Calu3 (cell line): ENCODE results near the gene IMMP2L. TPM values are rescaled to one million over a fixed set of nuclear protein-coding genes. Genes with fewer than 3 reads are reported as not detected.

ENCODE experiments used
- BruUV-seq: library from RNA; stranded (reverse); fragments of 400-500 nt; replicated peaks from 2 replicates; lab custom pipeline; 2021; lab: Mats Ljungman, UMichigan
- CTCF ChIA-PET: fragments of 300-600 bp; sonication (Branson Sonifier 250); formaldehyde crosslinking; loops from one replicate; lab custom pipeline; 2022; ENCODE audit warnings: antibody characterized with exemption; lab: Charles Lee
- DNase-seq: peaks from one replicate; pipeline ENCODE4 v3.0.0; 2022
- H3K27ac Mint-ChIP-seq: one replicate; pipeline ENCODE4 v1.8.0; 2022; ENCODE audit warnings: mixed read lengths; ENCODE audit not compliant: unreplicated experiment
- H3K27me3 Mint-ChIP-seq: one replicate; pipeline ENCODE4 v1.8.0; 2022; ENCODE audit warnings: mixed read lengths; ENCODE audit not compliant: unreplicated experiment
- H3K36me3 Mint-ChIP-seq: one replicate; pipeline ENCODE4 v1.8.0; 2022; ENCODE audit warnings: mild to moderate bottlenecking, moderate library complexity, mixed read lengths; ENCODE audit not compliant: insufficient read depth, unreplicated experiment
- H3K4me1 Mint-ChIP-seq: one replicate; pipeline ENCODE4 v1.8.0; 2022; ENCODE audit warnings: mild to moderate bottlenecking, low read depth, mixed read lengths; ENCODE audit not compliant: unreplicated experiment
- H3K4me3 Mint-ChIP-seq: one replicate; pipeline ENCODE4 v1.8.0; 2022; ENCODE audit warnings: mild to moderate bottlenecking, low read depth, moderate library complexity, mixed read lengths; ENCODE audit not compliant: unreplicated experiment
- H3K9me3 Mint-ChIP-seq: one replicate; pipeline ENCODE4 v1.8.0; 2022; ENCODE audit warnings: low read depth, mixed read lengths; ENCODE audit not compliant: unreplicated experiment
- intact Hi-C: fragments of 100-400 bp; cut with micrococcal nuclease; formaldehyde crosslinking; loops from one replicate; pipeline ENCODE4 v1.10.0; 2022; ENCODE audit not compliant: unreplicated experiment
- total RNA-seq: library from RNA; stranded (reverse); gene quantifications from 2 replicates; pipeline ENCODE4 v1.2.3, GENCODE V29; 2022
- TF ChIP-seq, protein P1 (sequence below): fragments of 200-600 bp; IDR thresholded peaks from one replicate; pipeline ENCODE4 v1.8.0; 2022; ENCODE audit warnings: antibody characterized with exemption; ENCODE audit not compliant: unreplicated experiment

Gene IMMP2L
- total RNA-seq, 1 experiment from 2014 or later, result 28.6 TPM

DNA sequence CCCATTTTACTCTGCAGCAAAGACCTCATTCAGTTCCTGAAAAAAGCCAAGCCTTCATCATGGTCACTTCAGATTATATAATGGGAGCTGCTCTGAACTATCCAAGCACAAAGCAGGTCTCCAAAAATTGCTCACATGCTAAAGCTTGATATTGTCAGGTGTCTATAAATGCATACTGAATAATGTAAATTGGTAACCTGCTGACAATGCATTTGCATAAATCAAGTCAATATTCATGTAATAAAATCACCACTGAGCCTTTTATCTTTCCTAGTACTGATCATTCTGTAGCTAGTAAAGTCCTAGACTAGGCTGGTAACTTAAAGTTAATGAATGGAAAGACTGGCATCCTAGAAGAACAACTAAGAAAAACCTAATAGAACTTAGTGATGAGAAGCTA is 188.3 kb downstream of the IMMP2L start:
- CTCF ChIA-PET, result interaction anchor here (0.5 kb wide), 1 partner anchor 920 kb away, joined by 4 read pairs; no protein-coding TSS in a partner anchor
- H3K27me3 Mint-ChIP-seq, result no peaks in the 10 kb centered on the region
- H3K4me1 Mint-ChIP-seq, result no peaks in the 10 kb centered on the region
- H3K4me3 Mint-ChIP-seq, result no peak overlapping the region
- no TSS peak for BruUV-seq
- no peak overlapping the region for H3K27ac Mint-ChIP-seq
- TF ChIP-seq, protein P1, sequence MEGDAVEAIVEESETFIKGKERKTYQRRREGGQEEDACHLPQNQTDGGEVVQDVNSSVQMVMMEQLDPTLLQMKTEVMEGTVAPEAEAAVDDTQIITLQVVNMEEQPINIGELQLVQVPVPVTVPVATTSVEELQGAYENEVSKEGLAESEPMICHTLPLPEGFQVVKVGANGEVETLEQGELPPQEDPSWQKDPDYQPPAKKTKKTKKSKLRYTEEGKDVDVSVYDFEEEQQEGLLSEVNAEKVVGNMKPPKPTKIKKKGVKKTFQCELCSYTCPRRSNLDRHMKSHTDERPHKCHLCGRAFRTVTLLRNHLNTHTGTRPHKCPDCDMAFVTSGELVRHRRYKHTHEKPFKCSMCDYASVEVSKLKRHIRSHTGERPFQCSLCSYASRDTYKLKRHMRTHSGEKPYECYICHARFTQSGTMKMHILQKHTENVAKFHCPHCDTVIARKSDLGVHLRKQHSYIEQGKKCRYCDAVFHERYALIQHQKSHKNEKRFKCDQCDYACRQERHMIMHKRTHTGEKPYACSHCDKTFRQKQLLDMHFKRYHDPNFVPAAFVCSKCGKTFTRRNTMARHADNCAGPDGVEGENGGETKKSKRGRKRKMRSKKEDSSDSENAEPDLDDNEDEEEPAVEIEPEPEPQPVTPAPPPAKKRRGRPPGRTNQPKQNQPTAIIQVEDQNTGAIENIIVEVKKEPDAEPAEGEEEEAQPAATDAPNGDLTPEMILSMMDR, result no peak
- intact Hi-C loops, result no loop called here
- no peaks in the 10 kb centered on the region for H3K36me3 Mint-ChIP-seq
- H3K9me3 Mint-ChIP-seq, result no peaks in the 10 kb centered on the region
- no peak for DNase-seq

DNA sequence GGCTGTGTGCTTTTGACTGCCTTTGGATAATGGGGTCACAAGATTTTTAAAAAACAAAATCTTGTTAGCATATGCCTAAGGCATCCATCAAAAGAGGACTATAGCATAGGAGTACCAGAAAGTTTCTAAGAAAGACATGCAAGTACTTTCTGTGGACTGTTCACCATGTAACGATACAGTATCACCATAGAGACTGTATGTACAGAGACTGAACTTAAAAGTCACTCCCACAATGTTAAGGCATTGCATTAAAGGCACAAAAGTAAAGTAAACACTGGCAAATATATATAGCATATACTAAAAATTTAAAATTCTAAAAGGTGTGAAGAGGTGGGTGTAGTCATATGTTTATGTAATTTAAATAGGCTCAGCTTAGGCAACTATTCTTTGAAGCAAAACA is 190.9 kb downstream of the IMMP2L start:
- H3K4me1 Mint-ChIP-seq, result no peaks in the 10 kb centered on the region
- H3K9me3 Mint-ChIP-seq, result no peaks in the 10 kb centered on the region
- H3K4me3 Mint-ChIP-seq, result no peak overlapping the region
- no peak overlapping the region for H3K27ac Mint-ChIP-seq
- no peaks in the 10 kb centered on the region for H3K36me3 Mint-ChIP-seq
- BruUV-seq, result no TSS peak
- no peaks in the 10 kb centered on the region for H3K27me3 Mint-ChIP-seq
- TF ChIP-seq, protein P1, result no peak
- CTCF ChIA-PET, result no interaction called here
- intact Hi-C loops, result no loop called here
- DNase-seq, result no peak

DNA sequence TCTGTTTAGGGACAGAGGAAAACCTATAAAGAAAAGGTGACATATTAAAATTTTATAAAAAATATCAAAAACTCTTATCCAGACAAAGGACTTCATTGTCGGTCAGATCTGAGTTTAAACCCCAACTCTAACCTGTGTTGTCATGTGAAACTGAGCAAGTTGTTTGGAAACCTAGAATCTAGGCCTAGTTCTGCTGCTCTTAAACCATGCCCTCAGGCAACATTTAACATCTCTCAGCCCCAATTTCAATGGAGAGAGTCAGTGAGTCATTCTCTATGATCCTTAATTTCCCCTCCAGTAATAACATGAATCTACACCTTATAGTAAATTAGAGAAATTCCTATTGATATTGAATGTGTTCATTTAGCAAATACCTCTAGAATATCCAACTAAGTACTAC is 192.3 kb downstream of the IMMP2L start:
- CTCF ChIA-PET, result no interaction called here
- Mint-ChIP-seq H3K4me1 (no peaks in the 10 kb centered on the region), H3K27me3 (no peaks in the 10 kb centered on the region), H3K9me3 (no peaks in the 10 kb centered on the region), H3K4me3 (no peak overlapping the region), H3K36me3 (no peaks in the 10 kb centered on the region), H3K27ac (no peak overlapping the region)
- BruUV-seq, result no TSS peak
- TF ChIP-seq, protein P1, result no peak
- intact Hi-C loops, result no loop called here
- no peak for DNase-seq

DNA sequence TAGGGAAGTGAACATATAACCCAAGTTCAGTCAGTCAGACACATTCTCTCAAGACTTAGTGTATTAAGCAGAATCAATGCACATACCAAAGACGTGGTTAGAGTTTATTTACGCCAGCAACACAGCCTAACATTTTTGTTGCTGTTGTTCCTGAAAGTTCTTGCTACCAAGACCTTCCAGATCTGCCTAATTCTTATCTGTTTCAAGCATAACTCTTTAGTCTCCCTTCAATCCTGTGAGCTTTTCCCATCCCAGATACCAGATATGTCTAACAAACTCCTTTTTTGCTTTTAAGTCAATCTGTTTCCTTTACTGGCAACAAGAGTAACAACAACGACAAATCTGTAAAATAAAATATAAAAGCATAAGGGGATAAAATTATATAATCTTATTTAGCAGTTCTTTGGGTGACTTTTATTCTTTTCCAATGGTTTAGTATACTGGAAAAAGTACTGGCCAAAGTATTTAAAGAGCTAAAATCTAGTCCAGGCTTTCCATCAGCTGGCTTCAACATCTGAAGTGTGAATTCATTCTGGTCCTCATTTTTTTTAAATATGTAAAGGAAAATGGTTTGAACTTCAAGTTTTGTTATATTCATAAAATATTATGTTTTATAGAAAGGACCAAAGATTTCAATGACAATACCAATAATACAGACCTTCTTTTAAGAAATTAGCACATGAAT is 193.8 kb downstream of the IMMP2L start:
- H3K36me3 Mint-ChIP-seq, result no peaks in the 10 kb centered on the region

More for the DNA sequence above, 193.8 kb downstream of the IMMP2L start:
- H3K9me3 Mint-ChIP-seq, result no peaks in the 10 kb centered on the region
- CTCF ChIA-PET, result no interaction called here
- H3K27me3 Mint-ChIP-seq, result no peaks in the 10 kb centered on the region
- TF ChIP-seq, protein P1, result no peak
- BruUV-seq, result no TSS peak
- DNase-seq, result no peak
- intact Hi-C loops, result no loop called here
- H3K4me1 Mint-ChIP-seq, result no peaks in the 10 kb centered on the region
- no peak overlapping the region for H3K27ac Mint-ChIP-seq
- H3K4me3 Mint-ChIP-seq, result no peak overlapping the region
